GM12873 (cell line): ENCODE results near the gene SCLY.

Experiments used
- TF ChIP-seq, protein P1 (sequence below): IDR thresholded peaks from 2 replicates; pipeline ENCODE4 v1.5.1; 2012; ENCODE audit warnings: low read depth, mild to moderate bottlenecking, moderate library complexity, low read length, control low read depth; ENCODE audit not compliant: insufficient read depth; ENCODE audit errors: missing control alignments

Gene SCLY

DNA sequence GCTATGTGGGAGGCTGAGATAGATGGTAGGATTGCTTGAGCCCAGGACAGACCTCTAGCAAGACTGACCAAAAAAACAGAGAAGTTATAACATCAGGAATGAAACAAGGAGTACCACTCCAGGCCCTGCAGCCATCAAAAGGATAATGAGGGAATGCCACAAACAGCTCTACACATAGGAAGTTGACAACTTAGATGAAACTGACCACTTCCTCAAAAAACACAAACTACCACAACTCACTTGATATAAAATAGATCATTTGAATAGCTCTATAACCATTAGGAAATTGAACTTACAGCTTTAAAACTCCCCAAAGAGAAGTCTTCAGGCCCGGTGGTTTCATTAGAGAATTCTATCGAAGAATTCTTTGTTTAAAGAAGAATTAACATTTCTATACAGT, 26.4 kb downstream of the SCLY start:
- TF ChIP-seq, protein P1, sequence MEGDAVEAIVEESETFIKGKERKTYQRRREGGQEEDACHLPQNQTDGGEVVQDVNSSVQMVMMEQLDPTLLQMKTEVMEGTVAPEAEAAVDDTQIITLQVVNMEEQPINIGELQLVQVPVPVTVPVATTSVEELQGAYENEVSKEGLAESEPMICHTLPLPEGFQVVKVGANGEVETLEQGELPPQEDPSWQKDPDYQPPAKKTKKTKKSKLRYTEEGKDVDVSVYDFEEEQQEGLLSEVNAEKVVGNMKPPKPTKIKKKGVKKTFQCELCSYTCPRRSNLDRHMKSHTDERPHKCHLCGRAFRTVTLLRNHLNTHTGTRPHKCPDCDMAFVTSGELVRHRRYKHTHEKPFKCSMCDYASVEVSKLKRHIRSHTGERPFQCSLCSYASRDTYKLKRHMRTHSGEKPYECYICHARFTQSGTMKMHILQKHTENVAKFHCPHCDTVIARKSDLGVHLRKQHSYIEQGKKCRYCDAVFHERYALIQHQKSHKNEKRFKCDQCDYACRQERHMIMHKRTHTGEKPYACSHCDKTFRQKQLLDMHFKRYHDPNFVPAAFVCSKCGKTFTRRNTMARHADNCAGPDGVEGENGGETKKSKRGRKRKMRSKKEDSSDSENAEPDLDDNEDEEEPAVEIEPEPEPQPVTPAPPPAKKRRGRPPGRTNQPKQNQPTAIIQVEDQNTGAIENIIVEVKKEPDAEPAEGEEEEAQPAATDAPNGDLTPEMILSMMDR = no peak

GRCh38 chr2:238090887-238091286, 30.1 kb downstream of the SCLY start:
- TF ChIP-seq, protein P1 = no peak

DNA sequence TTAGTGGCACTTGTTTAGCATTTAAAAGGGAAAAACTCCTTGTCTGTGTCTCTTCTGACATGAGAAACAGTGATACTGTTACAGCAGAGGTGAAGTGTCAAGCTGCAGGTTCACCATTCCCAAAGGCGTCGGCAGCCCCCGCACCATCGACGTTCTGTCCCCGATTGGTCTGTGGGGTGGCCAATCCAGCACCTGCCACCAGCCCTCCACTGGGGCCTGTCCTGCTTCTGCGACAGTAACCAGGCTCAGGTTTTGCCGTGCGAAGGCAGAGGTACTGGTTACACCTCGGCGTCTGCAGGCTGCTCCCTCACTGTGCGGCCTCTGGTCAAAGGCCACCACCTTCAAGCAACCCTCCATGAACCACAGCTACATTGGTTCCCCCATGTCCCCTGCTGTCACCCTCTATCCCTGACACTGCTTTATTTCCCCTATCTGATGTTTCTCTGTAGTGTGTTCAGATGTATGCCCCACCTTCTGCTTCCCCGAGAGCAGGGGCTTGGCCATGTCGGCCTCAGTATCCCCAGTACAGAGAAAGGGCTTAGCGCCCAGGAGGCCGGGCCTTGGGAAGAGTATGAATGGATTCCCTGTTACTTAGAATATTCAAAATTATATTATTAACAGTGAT, 30.7 kb downstream of the SCLY start:
- TF ChIP-seq, protein P1 = no peak

- TF ChIP-seq, protein P1 = no peak
Measured at GRCh38 chr2:238092486-238093035, 31.8 kb downstream of the SCLY start.

DNA sequence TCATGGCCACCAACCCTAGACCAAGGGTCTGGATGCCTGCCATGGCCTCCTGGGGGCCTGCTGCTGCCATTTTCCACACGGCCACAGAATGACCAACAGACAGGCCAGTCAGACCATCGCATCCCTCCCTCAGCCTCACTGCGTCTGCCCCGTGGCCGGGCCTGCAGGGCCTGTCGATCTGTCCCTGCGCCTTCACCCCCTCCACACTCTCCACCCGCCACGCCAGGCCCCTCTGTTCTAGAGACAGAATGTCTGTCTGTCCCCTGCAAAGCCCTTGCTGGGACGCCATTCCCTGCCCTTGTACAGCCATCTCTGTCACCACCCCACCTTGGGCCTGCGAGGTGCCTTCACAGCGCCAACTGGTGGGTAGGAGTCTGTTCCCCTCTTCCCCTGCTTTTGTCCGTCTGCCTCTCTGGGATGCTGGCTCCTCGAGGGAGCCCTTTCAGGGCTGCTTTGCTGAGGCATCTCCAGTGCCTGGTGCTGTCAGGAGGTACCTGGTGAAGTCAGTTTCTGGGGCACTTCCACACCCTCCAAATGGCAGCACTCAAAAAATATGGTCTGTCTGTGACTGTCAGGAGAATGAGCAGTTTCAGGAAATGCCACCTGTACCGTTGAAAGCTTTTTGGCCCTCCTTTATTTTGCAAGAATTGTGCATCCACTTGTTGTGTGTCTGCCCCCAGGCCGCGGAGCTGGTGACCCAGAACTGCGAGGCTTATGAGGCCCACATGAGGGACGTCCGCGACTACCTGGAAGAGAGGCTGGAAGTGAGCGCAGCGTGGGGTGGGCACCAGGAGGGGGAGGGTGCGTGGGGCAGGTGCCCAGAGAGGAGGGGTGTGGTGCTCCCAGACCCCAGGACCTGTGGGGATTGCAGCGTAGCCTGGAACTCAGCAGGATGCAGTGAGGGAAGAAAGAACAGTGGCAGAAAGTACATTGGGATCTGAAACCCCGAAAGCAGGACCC, 32.7 kb downstream of the SCLY start:
- TF ChIP-seq, protein P1 = no peak

GRCh38 chr2:238094438-238095022, 33.7 kb downstream of the SCLY start:
- TF ChIP-seq, protein P1 = no peak

- TF ChIP-seq, protein P1 = no peak
Measured at GRCh38 chr2:238095143-238095542, 34.3 kb downstream of the SCLY start.
